Esophagus muscularis mucosa (tissue), 3 donors: ENCODE data around the gene RGL3.
"Not testable (repeated sequence)": the region's sequence is repeated elsewhere in the genome, so short reads cannot be mapped to it uniquely, and the experiment has no call there.

Source experiments
- CTCF ChIP-seq, 3 experiments: fragments of 200-600 bp in 2 of 3; fragments of 450-650 bp in 1 of 3; sonication (generic) in 2 of 3; IDR thresholded peaks; one replicate each; pipeline ENCODE4 v1.5.1; 2017 to 2019; ENCODE audit warnings: antibody characterized with exemption in 3 of 3, mild to moderate bottlenecking in 2 of 3, moderate library complexity in 1 of 3
- POLR2A ChIP-seq: fragments of 450-650 bp; IDR thresholded peaks from one replicate; pipeline ENCODE4 v1.6.1; 2017; ENCODE audit warnings: antibody characterized with exemption, moderate library complexity, mild to moderate bottlenecking, low read depth
- POLR2AphosphoS5 ChIP-seq, 2 donors: sonication (generic); formaldehyde crosslinking; IDR thresholded peaks; one replicate each; pipeline ENCODE4 v1.6.1; 2017; ENCODE audit warnings: antibody characterized with exemption in 2 of 2

- TF ChIP-seq POLR2A; CTCF (IDR thresholded peaks at IDR 0.05); POLR2AphosphoS5 (IDR thresholded peaks at IDR 0.05): not testable (repeated sequence)
Measured at GRCh38 chr19:11354102-11354501, 65.0 kb downstream of the RGL3 start.
